OCI-LY7 (cell line): ENCODE measurements around the gene CPNE1.

ENCODE experiments used
- CTCF ChIP-seq: fragments of 200-600 bp; sonication (generic); conservative IDR thresholded peaks from 2 replicates; pipeline ENCODE4 v1.5.1; 2014; ENCODE audit warnings: mild to moderate bottlenecking, antibody characterized with exemption, low read length, moderate library complexity, mixed read lengths
- EZH2phosphoT487 ChIP-seq: fragments of 200-600 bp; sonication (generic); IDR thresholded peaks from 2 replicates; pipeline ENCODE4 v1.6.1; 2018; ENCODE audit warnings: low read depth, borderline replicate concordance, mild to moderate bottlenecking, mixed run types, antibody characterized with exemption, low read length, moderate library complexity, mixed read lengths

DNA sequence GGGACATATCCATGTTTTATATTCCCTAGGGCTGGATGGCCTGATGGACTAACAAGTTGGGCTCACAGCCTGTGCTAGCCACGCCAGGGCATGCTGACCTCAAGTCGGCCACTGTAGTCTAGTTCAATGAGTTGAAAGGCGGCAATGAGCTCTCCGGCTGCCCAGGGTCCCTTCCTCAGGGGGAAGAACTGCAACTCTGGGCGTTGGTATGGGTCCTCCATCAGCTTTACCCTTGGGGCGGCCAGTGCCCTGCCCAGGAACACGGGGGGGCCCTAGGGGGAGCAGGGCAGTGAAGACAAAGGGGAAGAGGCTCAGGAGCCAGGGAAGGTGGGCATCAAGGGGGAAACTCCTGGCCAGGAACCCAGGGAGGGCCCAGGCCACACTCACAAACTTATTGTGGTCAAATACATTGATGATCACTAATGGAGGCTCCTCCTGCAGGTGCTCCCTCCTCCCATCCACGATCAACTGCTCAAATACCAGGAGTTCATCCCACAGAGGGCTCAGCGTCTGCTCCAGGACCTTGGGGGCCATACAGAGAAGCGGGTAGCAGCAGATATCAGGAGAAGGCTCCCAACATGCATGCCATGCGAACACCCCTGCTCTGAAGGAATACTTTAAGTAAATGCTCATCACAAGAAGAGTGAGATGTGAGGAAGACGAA, 81.8 kb downstream of the CPNE1 start:
- TF ChIP-seq CTCF (no peak), EZH2phosphoT487 (no peak)
